CD14-positive monocyte (primary cell): ENCODE data around the gene SP7. TPM values are rescaled to one million over a fixed set of nuclear protein-coding genes. Genes with fewer than 3 reads are reported as not detected.
"Not testable (repeated sequence)": the region's sequence is repeated elsewhere in the genome, so short reads cannot be mapped to it uniquely, and the experiment has no call there.

Source experiments
- DNase-seq, 3 donors: peaks; one replicate each; pipeline ENCODE4 v3.0.0-alpha.2; 2011 to 2022
- H2AFZ ChIP-seq: 2 replicates; pipeline ENCODE4 v1.6.0; 2012; ENCODE audit warnings: mild to moderate bottlenecking, low read depth, low read length, inconsistent platforms; ENCODE audit not compliant: insufficient read depth, poor library complexity, severe bottlenecking
- H3K27ac ChIP-seq, 2 donors: 1 replicate in 1 of 2; 2 replicates in 1 of 2; pipeline ENCODE4 v1.5.1; 2012 to 2013; ENCODE audit warnings: low read length in 2 of 2, control low read depth in 1 of 2, inconsistent platforms in 1 of 2, low read depth in 1 of 2, mild to moderate bottlenecking in 1 of 2
- H3K27me3 ChIP-seq, 2 donors: one replicate each; pipeline versions ENCODE4 v1.6.0 to v1.6.1; 2011 to 2013; ENCODE audit warnings: low read length in 2 of 2; ENCODE audit not compliant: control insufficient read depth in 2 of 2, insufficient read depth in 2 of 2
- H3K36me3 ChIP-seq, 2 donors: replicated peaks in 1 of 2; 1 replicate in 1 of 2; 2 replicates in 1 of 2; pipeline versions ENCODE4 v1.5.1 to v1.6.1; 2012 to 2013; ENCODE audit warnings: low read length in 2 of 2, control low read depth in 1 of 2, inconsistent platforms in 1 of 2, mild to moderate bottlenecking in 1 of 2; ENCODE audit not compliant: insufficient read depth in 2 of 2, control insufficient read depth in 1 of 2
- H3K4me1 ChIP-seq, 2 donors: 1 replicate in 1 of 2; 2 replicates in 1 of 2; pipeline versions ENCODE4 v1.5.1 to v1.6.1; 2012 to 2013; ENCODE audit warnings: low read length in 2 of 2, control low read depth in 1 of 2, inconsistent platforms in 1 of 2, mild to moderate bottlenecking in 1 of 2, moderate library complexity in 1 of 2; ENCODE audit not compliant: insufficient read depth in 2 of 2, control insufficient read depth in 1 of 2
- H3K4me2 ChIP-seq: replicated peaks from 2 replicates; pipeline ENCODE3; 2012; ENCODE audit warnings: low read length, moderate library complexity, mild to moderate bottlenecking; ENCODE audit not compliant: poor library complexity, severe bottlenecking; ENCODE audit errors: extremely low read depth
- H3K4me3 ChIP-seq, 3 experiments: fragments of 200-600 bp in 1 of 3; sonication (generic) in 1 of 3; replicated peaks in 1 of 3; 1 replicate in 2 of 3; 2 replicates in 1 of 3; pipeline ENCODE4 v1.5.1; 2011 to 2013; ENCODE audit warnings: low read length in 3 of 3, mild to moderate bottlenecking in 3 of 3, control low read depth in 2 of 3, low read depth in 2 of 3, inconsistent platforms in 1 of 3, moderate library complexity in 1 of 3
- H3K79me2 ChIP-seq: 2 replicates; pipeline ENCODE4 v1.6.0; 2012; ENCODE audit warnings: mild to moderate bottlenecking, control low read depth, inconsistent platforms, low read length, moderate library complexity; ENCODE audit not compliant: insufficient read depth
- H3K9ac ChIP-seq: 2 replicates; pipeline ENCODE4 v1.6.0; 2017; ENCODE audit warnings: low read length, mild to moderate bottlenecking; ENCODE audit not compliant: insufficient read depth, poor library complexity, severe bottlenecking
- H3K9me3 ChIP-seq, 2 donors: replicated peaks in 1 of 2; 1 replicate in 1 of 2; 2 replicates in 1 of 2; pipeline versions ENCODE4 v1.5.1 to v1.6.1; 2012 to 2013; ENCODE audit warnings: low read length in 2 of 2, control low read depth in 1 of 2; ENCODE audit not compliant: control insufficient read depth in 1 of 2, insufficient read depth in 1 of 2
- H4K20me1 ChIP-seq: 2 replicates; pipeline ENCODE4 v1.6.0; 2012; ENCODE audit warnings: mild to moderate bottlenecking, low read length, control low read depth, moderate library complexity; ENCODE audit not compliant: insufficient read depth
- H3K27ac Mint-ChIP-seq, 7 donors: one replicate each; pipeline ENCODE4 v1.8.0; 2020; ENCODE audit warnings: mild to moderate bottlenecking in 7 of 7, mixed read lengths in 7 of 7, moderate library complexity in 6 of 7, inconsistent platforms in 2 of 7
- H3K27me3 Mint-ChIP-seq, 3 donors: one replicate each; pipeline ENCODE4 v1.8.0; 2021 to 2022; ENCODE audit warnings: low read depth in 3 of 3, mild to moderate bottlenecking in 3 of 3, mixed read lengths in 3 of 3, moderate library complexity in 3 of 3, inconsistent platforms in 1 of 3
- H3K36me3 Mint-ChIP-seq, 2 donors: one replicate each; pipeline ENCODE4 v1.8.0; 2020; ENCODE audit warnings: mixed read lengths in 2 of 2, inconsistent platforms in 1 of 2, mild to moderate bottlenecking in 1 of 2
- H3K4me1 Mint-ChIP-seq: one replicate; pipeline ENCODE4 v1.8.0; 2020; ENCODE audit warnings: mild to moderate bottlenecking, mixed read lengths
- H3K4me3 Mint-ChIP-seq, 2 donors: one replicate each; pipeline ENCODE4 v1.8.0; 2020; ENCODE audit warnings: mild to moderate bottlenecking in 2 of 2, mixed read lengths in 2 of 2, moderate library complexity in 1 of 2
- H3K9me3 Mint-ChIP-seq, 7 donors: one replicate each; pipeline ENCODE4 v1.8.0; 2020 to 2022; ENCODE audit warnings: mixed read lengths in 7 of 7, mild to moderate bottlenecking in 6 of 7, moderate library complexity in 6 of 7, inconsistent platforms in 2 of 7
- CTCF ChIP-seq: fragments of 200-600 bp; IDR thresholded peaks from one replicate; pipeline ENCODE4 v1.8.0; 2022; ENCODE audit warnings: antibody characterized with exemption, mild to moderate bottlenecking
- WGBS: methylation state at CpG from one replicate; pipeline ENCODE4 v1.1.5; 2013; ENCODE audit warnings: missing lambda C conversion rate; ENCODE audit not compliant: insufficient coverage; 5-methylcytosine and 5-hydroxymethylcytosine counted together
- intact Hi-C, 2 donors: fragments of 100-400 bp; cut with micrococcal nuclease; formaldehyde crosslinking; loops; one replicate each; pipeline versions ENCODE4 v1.15.0 to v1.15.1; 2023
- polyA plus RNA-seq, 3 donors: library from polyadenylated mRNA; depleted of rRNA in 1 of 3; unstranded in 2 of 3; stranded (reverse) in 1 of 3; fragments of 300-500 nt in 2 of 3; fragments of >200 nt in 1 of 3; fragmentation: Illumina TruSeq in 2 of 3; gene quantifications; 1 replicate in 2 of 3; 2 replicates in 1 of 3; pipeline ENCODE4 v1.2.3, GENCODE V29; 2012 to 2021

The SP7 gene
- polyA plus RNA-seq, 3 donors = 0.04 TPM; not detected in 2

DNA sequence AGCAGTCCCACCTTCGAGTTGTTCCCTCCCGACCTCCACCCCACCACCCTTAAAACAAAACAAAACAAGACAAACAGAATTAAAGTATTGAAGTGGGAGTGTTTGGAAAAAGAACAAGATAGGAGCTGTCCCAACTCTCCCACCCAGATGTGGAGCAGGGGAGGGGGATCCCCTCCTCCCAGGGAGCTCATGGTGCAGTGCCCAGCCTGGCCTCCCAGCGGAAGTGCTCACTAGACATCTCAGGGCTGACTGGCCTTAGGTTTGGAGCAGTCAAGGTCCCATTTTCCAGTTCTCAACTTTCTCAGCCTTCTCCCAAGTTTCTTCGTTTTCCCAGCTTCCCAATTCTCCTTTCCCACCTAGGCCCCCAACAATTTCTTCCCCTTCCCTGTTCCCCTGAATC is 2.9 kb downstream of the SP7 start:
- no peaks in the 10 kb centered on the region for H3K79me2 ChIP-seq
- peaks cover 6 to 9% of the 10 kb centered on the region in 2 donors for H3K4me1 ChIP-seq
- no peak overlapping the region for H2AFZ ChIP-seq
- Mint-ChIP-seq H3K4me1 (peaks cover 19% of the 10 kb centered on the region), H3K4me3 (peak overlapping the region in 1 of 2 donors; percentile 48), H3K27me3 (peaks cover 40 to 59% (median 43%) of the 10 kb centered on the region in 3 donors), H3K36me3 (peaks cover 0 to 2% of the 10 kb centered on the region in 2 donors), H3K27ac (no peak overlapping the region), H3K9me3 (peaks cover 0 to 2% (median 0%) of the 10 kb centered on the region in 7 donors)
- 73% methylated on average over 2 of the region's 4 CpGs for WGBS
- no peak overlapping the region for H3K4me3 ChIP-seq
- DNase-seq = no peak
- no peaks in the 10 kb centered on the region for H4K20me1 ChIP-seq
- intact Hi-C loops = no loop called here
- H3K36me3 ChIP-seq = no peaks in the 10 kb centered on the region
- TF ChIP-seq CTCF = no peak
- peaks cover 2 to 30% of the 10 kb centered on the region in 2 donors for H3K27me3 ChIP-seq
- no peak overlapping the region for H3K9ac ChIP-seq
- H3K27ac ChIP-seq = no peak overlapping the region
- H3K4me2 ChIP-seq = no peak overlapping the region
- H3K9me3 ChIP-seq = no peaks in the 10 kb centered on the region

DNA sequence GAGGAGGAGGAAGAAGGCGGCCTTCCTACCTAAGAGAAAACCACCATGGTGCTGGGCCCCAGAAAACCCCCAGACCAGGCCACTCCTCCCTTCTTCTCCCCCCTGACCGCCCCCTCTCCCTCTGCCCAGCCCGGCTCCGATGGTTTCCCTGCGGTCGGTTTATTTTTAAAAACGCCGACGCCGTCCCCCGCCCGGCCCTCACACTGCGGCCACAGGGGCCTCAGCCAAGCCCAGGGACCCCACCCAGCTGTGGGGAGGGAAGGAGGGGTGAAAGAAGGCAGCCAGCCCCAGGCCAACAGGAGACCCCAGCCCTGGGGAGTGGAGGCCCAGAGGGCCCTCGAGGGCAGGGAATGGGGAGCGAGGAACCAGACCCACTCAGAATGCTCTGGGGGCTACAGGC is 3.4 kb downstream of the SP7 start:
- Mint-ChIP-seq H3K4me1 (peaks cover 14% of the 10 kb centered on the region), H3K27ac (no peak overlapping the region), H3K9me3 (peaks cover 0 to 2% (median 0%) of the 10 kb centered on the region in 7 donors), H3K27me3 (peaks cover 36 to 59% (median 43%) of the 10 kb centered on the region in 3 donors), H3K36me3 (peaks cover 0 to 2% of the 10 kb centered on the region in 2 donors), H3K4me3 (no peak overlapping the region)
- peaks cover 0 to 27% of the 10 kb centered on the region in 2 donors for H3K27me3 ChIP-seq
- TF ChIP-seq CTCF = no peak
- no peak overlapping the region for H3K9ac ChIP-seq
- H3K9me3 ChIP-seq = no peaks in the 10 kb centered on the region
- DNase-seq = no peak
- H4K20me1 ChIP-seq = no peaks in the 10 kb centered on the region
- no peak overlapping the region for H3K4me2 ChIP-seq
- intact Hi-C loops = no loop called here
- no peaks in the 10 kb centered on the region for H3K36me3 ChIP-seq
- no peak overlapping the region for H3K27ac ChIP-seq
- H2AFZ ChIP-seq = no peak overlapping the region
- peaks cover 6 to 9% of the 10 kb centered on the region in 2 donors for H3K4me1 ChIP-seq
- H3K4me3 ChIP-seq = no peak overlapping the region
- no peaks in the 10 kb centered on the region for H3K79me2 ChIP-seq
- WGBS = 63% methylated on average over 3 of the region's 15 CpGs

- H4K20me1 ChIP-seq, H3K36me3 ChIP-seq, H3K27ac Mint-ChIP-seq, H3K9ac ChIP-seq, DNase-seq, H2AFZ ChIP-seq, H3K4me1 ChIP-seq, H3K27ac ChIP-seq, H3K79me2 ChIP-seq, H3K4me2 ChIP-seq, H3K36me3 Mint-ChIP-seq, H3K9me3 ChIP-seq, intact Hi-C loops, H3K4me3 ChIP-seq, H3K9me3 Mint-ChIP-seq: not testable (repeated sequence)
- Mint-ChIP-seq H3K4me1 (peaks cover 12% of the 10 kb centered on the region), H3K4me3 (peak overlapping the region in 1 of 2 donors; percentile 4), H3K27me3 (peaks cover 36 to 59% (median 43%) of the 10 kb centered on the region in 3 donors)
- peaks cover 0 to 27% of the 10 kb centered on the region in 2 donors for H3K27me3 ChIP-seq
These were observed 3.8 kb downstream of the SP7 start for GRCh38 chr12:53332339-53332738.
